ENCODE measurements around the gene CR1L.

DNA sequence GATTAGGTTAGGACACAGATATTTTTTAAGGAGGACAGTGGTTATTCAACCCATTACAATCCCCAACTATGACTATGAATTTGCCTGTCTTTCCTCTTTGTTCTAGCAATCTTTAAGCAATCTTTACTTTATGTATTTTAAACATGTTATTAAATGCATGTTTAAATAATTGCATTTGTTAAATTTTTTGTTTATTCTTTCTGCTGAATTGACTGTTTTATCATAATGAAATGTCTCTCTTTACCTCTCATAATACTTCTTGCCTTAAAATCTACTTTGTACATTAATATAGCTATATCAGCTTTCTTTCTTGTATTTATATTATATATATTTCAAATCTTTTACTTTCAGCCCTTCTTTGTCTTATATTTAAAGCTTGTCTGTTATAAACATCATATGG lies 46.1 kb downstream of the CR1L start:
- TF ChIP-seq EZH2 (IDR thresholded peaks at IDR 0.05; ENCODE audit: low read depth, low read length, severe bottlenecking), result no peak
- no peak for TF ChIP-seq RNF2 (IDR thresholded peaks at IDR 0.05; ENCODE audit: borderline replicate concordance, low read depth, low read length, missing control alignments, poor library complexity, severe bottlenecking)
- TF ChIP-seq POLR2AphosphoS5 (IDR thresholded peaks at IDR 0.05; ENCODE audit: low read depth, low read length), result no peak
- TF ChIP-seq, protein P1, sequence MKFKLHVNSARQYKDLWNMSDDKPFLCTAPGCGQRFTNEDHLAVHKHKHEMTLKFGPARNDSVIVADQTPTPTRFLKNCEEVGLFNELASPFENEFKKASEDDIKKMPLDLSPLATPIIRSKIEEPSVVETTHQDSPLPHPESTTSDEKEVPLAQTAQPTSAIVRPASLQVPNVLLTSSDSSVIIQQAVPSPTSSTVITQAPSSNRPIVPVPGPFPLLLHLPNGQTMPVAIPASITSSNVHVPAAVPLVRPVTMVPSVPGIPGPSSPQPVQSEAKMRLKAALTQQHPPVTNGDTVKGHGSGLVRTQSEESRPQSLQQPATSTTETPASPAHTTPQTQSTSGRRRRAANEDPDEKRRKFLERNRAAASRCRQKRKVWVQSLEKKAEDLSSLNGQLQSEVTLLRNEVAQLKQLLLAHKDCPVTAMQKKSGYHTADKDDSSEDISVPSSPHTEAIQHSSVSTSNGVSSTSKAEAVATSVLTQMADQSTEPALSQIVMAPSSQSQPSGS (IDR thresholded peaks at IDR 0.05; ENCODE audit: low read length), result no peak
- TF ChIP-seq RFX5 (IDR thresholded peaks at IDR 0.05; ENCODE audit: borderline replicate concordance, low read depth, low read length), result no peak
- no peak for TF ChIP-seq SIN3A (conservative IDR thresholded peaks at IDR 0.05 in 1 of 2, IDR thresholded peaks at IDR 0.05 in 1 of 2; ENCODE audit: low read depth in 1 of 2, low read length in 2 of 2)
- TF ChIP-seq, protein P2, sequence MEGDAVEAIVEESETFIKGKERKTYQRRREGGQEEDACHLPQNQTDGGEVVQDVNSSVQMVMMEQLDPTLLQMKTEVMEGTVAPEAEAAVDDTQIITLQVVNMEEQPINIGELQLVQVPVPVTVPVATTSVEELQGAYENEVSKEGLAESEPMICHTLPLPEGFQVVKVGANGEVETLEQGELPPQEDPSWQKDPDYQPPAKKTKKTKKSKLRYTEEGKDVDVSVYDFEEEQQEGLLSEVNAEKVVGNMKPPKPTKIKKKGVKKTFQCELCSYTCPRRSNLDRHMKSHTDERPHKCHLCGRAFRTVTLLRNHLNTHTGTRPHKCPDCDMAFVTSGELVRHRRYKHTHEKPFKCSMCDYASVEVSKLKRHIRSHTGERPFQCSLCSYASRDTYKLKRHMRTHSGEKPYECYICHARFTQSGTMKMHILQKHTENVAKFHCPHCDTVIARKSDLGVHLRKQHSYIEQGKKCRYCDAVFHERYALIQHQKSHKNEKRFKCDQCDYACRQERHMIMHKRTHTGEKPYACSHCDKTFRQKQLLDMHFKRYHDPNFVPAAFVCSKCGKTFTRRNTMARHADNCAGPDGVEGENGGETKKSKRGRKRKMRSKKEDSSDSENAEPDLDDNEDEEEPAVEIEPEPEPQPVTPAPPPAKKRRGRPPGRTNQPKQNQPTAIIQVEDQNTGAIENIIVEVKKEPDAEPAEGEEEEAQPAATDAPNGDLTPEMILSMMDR (IDR thresholded peaks at IDR 0.05; ENCODE audit: control extremely low read depth in 1 of 3, insufficient read depth in 1 of 3, low read depth in 1 of 3, low read length in 3 of 3), result no peak
- TF ChIP-seq EP300 (IDR thresholded peaks at IDR 0.05; ENCODE audit: borderline replicate concordance in 1 of 2, low read depth in 2 of 2, low read length in 2 of 2), result no peak
- no peak for TF ChIP-seq SP1 (IDR thresholded peaks at IDR 0.05; ENCODE audit: low read depth, low read length)
- TF ChIP-seq RAD21 (IDR thresholded peaks at IDR 0.05 in 1 of 2, conservative IDR thresholded peaks at IDR 0.05 in 1 of 2; ENCODE audit: low read depth in 2 of 2, low read length in 2 of 2), result no peak
- TF ChIP-seq HDAC2 (IDR thresholded peaks at IDR 0.05; ENCODE audit: borderline replicate concordance in 1 of 2, low read depth in 2 of 2, low read length in 2 of 2), result no peak
